OCI-LY3 (cell line): ENCODE data around the gene CAMK1D.

ENCODE experiments used
- CTCF ChIP-seq: fragments of 200-600, 300-600 bp; sonication (generic); IDR thresholded peaks from 2 replicates; pipeline ENCODE4 v1.5.1; 2014; ENCODE audit warnings: antibody characterized with exemption, low read length, low read depth
- EZH2phosphoT487 ChIP-seq: fragments of 200-600 bp; shearing (Covaris generic); IDR thresholded peaks from 2 replicates; pipeline ENCODE4 v1.6.1; 2018; ENCODE audit warnings: antibody characterized with exemption, mixed run types, low read depth

GRCh38 chr10:12538491-12538995 lies 189.2 kb downstream of the CAMK1D start:
- TF ChIP-seq CTCF (no peak), EZH2phosphoT487 (no peak)
